GM04504 (cell line): ENCODE measurements around the gene MAPRE3.
A peak's percentile ranks its signal among the peaks of the same experiment; 100 is the strongest.
"Not testable (repeated sequence)": the region's sequence is repeated elsewhere in the genome, so short reads cannot be mapped to it uniquely, and the experiment has no call there.

Experiments used
- DNase-seq: peaks from one replicate; pipeline ENCODE4 v3.0.0-alpha.2; 2012; ENCODE audit warnings: low read depth

The MAPRE3 gene

GRCh38 chr2:26970244-26970927, at the start of gene MAPRE3:
MAPRE3 (plus strand) TSS chr2:26970637; CDS start chr2:27022219, 51,582 bp downstream.
- peak; percentile 34 for DNase-seq

GRCh38 chr2:26921323-26921722, 49.1 kb upstream of the MAPRE3 start:
- DNase-seq: no peak

DNA sequence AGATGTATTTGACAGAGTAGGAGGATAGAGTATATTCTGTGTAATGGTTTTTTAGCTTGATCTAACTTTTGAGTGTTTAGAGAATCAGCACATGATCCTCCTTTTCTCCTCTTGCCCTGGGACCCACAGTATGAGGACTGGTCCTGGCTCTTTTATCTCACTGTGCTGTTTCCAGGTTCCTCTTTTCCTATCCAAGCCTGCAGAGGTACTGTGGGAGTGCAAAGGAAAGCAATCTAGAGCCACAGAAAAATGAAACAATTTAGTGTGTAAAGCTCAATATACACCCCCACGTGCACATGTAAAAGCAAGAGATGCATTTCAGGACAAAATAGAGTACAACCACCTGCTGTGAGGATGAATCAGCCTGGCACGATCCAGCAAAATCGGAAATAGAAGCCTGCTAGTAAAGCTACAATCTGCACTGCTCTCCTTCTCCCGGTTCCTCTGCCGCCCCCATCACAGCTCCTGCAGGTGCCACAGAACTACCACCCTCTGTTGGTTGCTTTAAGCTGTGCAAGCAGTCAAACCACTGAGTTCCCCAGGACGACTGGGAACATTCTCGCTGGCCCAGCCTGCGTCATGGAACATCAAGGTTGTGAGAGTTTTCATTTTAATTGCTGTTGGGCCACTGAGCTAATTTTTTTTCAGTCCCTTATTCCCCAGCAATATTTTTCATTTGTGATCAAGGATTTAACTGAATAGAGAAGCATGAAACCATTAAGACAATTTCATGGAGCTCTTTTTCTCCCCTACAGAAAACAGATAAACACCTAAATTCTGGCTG, 47.8 kb upstream of the MAPRE3 start:
- no peak for DNase-seq

DNA sequence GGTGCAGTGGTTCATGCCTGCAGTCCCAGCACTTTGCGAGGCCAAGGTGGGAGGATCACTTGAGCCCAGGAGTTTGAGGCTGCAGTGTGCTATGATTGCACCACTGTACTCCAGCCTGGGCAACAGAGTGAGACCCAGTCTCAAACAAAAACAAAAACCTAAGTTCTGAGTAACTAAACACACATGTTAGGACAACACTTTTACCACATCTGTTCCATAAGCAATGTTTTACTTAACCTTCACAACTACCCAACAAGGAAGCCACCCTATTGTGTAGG, 47.3 kb upstream of the MAPRE3 start:
- DNase-seq: not testable (repeated sequence)

DNA sequence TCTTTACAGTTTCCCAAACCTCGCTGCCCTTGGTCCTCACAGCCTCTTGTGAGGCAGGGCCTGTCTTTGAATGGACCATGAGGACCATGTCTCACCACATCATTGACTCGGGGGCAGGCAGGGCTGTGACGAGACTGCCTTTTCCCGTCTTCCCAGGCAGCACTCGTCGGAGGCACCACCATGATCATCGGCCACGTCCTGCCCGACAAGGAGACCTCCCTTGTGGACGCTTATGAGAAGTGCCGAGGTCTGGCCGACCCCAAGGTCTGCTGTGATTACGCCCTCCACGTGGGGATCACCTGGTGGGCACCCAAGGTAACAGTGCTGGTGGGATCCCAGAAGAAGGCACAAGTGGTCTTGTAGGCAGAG, 45.7 kb upstream of the MAPRE3 start:
- DNase-seq: no peak

DNA sequence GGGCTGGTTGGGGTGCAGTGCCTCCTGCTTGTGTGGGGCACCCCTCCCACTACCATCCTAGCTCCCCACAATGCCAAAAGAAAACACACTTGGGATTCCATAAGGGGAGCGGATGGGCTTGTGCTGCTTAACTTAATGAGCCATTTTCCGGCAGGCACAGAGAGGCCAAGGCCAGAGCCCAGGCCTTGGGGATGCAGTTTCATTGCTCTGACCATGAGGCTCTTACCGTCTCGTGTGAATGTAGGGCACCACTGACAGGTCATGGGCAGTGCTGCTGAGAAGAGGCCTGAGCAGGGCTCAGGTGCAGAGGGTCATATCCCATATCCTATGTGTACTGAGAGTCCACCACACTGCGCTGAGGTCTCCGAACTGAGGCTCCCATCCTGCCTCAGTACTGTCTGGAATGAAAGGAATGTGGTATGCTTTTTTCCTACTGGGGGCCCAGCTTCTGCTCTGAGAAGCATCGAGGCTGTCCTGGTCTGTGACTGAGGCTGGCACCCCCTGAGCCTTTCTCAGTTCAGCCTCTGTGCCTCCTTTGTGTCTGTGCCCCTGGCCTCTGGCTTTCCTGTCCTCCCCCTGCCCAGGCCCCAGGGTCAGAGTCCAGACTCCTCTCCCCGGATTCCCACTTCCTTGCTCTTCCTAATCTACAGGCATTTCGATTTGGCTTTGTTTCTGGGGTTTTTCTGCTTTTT, 45.2 kb upstream of the MAPRE3 start:
- DNase-seq: no peak

GRCh38 chr2:26927221-26927620, 43.2 kb upstream of the MAPRE3 start:
- no peak for DNase-seq

DNA sequence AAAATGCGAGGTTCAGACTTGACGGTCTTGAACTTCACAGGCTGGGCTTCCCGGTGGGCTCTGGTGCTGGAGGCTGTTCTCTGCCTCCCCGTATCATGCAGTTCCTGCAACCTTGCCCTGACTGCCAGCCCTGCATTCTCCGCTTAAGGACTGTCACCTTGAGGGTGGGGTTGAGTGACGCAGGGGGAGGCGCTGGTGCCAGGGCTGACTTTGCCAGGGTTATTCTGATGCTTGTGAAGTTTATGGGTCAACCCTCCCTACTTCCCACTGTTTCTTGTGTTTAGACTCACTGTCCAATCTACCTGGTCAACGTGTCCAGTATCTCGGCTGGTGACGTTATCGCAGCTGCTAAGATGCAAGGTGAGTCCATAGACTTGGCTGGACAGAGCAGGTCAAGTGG, 37.5 kb upstream of the MAPRE3 start:
- no peak for DNase-seq

DNA sequence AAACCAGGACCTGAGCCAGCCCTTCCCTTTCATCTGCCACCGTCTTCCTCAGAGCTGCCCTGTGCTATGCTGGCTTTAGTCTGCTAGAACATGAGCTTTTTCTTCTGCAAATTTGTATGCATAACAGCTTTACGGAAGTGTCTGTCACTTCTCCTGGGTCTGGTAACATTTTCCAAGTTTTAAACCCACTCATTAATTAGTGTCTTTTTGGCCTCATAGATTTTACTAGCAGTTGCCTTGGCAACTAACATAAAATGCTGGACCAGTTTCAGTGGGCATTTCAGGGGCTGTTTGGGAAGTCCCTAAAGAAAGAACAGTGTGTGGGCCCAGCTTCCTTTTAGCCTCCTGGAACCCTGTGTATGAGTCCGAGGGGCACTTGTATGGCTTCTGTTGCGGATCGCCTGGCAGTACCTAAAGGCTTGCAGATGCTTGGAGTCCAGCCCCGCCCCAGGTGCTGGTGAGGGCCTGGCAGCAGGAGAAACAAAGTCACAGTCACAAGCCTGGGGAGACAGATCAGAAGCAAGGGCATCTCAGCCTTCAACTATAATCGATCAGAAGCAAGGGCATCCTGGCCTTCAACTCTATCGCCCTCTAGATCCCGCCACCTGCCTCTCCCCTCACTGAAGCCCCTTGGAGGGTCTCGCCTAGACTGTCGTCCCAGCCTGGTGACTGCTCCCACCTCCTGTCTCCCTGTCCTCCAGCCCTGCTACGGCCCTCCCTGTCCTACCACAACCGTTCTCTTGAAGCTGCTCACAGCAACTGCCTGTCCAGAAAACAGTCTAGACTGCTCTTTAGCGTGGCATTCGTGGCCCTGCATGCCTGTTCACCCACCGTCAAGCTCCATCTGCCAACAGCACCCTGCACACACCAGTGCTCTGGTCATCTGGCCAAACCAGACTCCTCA, 36.8 kb upstream of the MAPRE3 start:
- no peak for DNase-seq

- no peak for DNase-seq
Measured at GRCh38 chr2:26934335-26934724, 36.1 kb upstream of the MAPRE3 start.

DNA sequence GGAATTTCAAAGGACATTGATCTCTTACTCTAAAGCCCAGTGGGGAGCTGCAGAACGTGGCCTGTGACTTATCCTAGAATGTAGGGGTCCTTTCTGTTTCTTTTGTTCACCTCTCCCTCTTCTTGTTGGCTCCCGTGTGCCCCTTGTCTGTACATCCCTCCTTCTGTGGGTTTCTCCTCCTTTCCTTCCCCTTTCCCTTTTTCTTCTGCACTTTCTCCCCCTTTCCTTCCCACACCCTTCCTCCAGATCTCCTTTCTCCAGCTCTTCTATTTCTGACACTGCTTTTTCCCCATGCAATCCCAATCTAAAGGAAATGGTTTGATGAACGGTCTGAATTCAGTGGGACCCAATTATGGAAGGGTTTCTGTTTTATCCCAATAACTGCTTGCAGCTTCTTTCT, 35.5 kb upstream of the MAPRE3 start:
- no peak for DNase-seq

DNA sequence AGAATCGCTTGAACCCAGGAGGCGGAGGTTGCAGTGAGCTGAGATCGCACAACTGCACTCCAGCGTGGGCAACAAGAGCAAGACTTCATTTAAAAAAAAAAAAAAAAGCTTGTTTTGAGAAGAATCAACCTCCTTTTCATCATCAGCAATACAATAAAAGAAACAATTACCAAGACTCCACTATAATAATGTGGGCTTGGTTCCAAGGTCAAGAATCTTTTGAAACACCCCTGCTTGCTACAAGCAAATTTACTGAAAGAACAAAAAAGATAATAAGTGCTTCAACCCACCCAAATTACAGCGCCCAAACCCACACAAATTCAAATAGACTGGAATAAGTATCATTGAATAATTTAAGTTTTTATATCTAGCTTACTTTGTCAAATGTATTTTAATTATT, 33.6 kb upstream of the MAPRE3 start:
- DNase-seq: no peak

- no peak for DNase-seq
Measured at GRCh38 chr2:26938399-26939118, 31.9 kb upstream of the MAPRE3 start.

DNA sequence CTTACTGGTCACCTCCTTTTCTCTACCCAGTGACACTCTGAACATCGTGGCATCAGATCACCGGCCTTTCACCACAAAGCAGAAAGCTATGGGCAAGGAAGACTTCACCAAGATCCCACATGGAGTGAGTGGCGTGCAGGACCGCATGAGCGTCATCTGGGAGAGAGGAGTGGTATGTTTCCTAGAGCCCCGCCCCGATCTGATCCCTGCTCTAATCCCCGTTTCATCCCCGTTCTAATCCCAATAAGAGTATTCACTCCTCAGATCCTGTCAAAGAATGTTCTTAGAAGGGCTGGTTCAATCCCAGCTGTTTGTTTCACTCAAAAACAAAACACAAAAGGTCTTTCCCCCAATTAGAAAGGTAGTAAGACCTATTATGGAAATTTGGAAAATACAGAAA, 30.4 kb upstream of the MAPRE3 start:
- no peak for DNase-seq

DNA sequence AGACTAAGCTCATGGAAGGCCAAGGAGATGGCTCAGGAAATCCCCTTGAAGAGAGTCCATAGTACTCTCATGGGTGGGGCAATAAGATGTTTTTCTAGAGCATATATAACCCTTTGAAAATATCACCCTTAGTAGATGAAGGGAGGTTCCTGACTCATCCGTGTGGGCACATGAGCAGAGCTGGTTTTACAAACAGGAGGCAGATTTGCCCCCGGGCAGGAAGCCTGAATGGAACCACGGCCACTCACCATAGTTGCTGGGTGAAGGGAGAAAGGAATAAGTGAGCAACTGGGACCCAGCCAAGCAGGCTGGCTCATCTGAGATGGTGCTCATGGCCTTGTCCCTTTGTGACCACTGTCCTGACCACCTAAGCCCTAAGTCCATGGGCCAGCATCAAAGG, 29.0 kb upstream of the MAPRE3 start:
- no peak for DNase-seq

- no peak for DNase-seq
Measured at GRCh38 chr2:26942543-26943295, 27.7 kb upstream of the MAPRE3 start.

GRCh38 chr2:26945991-26946750, 24.3 kb upstream of the MAPRE3 start:
- DNase-seq: no peak

DNA sequence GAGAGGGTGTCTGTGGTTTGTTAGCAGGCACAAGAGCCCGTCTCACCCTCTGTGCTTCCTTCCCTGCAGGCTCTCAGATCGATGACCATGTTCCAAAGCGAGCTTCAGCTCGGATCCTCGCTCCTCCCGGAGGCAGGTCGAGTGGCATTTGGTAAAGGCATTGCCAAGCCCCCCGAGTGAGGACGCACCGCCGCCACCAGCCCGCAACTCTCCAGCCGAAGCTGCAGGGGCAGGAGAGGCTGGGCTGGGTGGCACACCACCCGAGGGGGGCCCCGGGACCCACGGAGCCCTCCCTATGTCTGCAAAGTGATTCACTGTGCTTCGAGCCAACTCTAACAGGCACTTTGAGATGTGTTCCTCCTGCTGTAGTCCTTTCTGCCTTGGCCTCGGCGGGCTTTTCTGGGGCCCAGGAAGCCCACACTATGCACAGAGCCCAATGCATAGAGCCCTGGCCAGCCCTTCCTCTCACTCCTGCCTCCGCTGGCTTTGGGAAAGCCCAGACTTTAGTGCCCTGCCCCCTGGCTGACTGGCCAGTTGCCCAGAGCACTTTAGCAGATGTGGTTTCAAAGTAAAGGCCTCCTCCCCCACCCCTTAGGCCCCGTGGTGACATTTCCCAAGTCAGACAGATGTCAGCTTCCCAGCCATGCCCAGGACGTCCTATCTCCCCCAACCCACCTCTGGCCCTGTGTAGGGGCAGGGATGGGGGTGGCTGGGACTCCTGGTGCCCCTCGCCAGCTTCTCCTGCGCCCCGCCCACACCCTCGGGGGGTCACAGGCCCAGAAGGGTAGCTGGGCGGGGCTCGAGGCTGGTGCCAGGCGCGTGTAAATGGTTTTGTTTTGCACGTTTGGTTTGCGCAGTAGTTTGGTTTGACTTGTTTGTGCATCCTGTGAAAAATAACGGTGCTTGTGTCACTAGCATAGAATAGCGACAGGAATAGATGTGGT, 23.3 kb upstream of the MAPRE3 start:
- no peak for DNase-seq

- DNase-seq: no peak
Measured at GRCh38 chr2:26948800-26949199, 21.6 kb upstream of the MAPRE3 start.
